ENCODE measurements around the gene CDH13.

CDH13 gene

DNA sequence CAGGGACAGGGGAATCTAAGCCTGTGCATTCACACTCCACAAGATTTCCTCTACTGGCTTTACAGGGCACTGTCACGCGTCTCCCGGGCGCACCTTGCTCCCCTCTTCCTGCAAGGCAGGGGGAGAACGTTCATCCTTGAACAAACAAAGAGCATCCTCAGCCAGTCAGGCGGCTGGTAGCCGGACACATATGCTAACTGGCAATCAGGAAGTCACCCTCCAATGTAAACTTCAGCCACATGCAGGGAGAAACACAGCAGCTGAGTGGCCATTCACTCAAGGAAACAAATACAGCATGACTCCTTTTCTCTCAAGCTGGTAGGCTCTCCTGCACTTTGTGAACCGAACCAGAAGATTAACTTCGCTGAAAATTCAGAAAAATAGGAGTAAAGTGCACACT is 1170.2 kb downstream of the CDH13 start:
- no peak for DNase-seq (ENCODE audit: low read depth, low spot score)

DNA sequence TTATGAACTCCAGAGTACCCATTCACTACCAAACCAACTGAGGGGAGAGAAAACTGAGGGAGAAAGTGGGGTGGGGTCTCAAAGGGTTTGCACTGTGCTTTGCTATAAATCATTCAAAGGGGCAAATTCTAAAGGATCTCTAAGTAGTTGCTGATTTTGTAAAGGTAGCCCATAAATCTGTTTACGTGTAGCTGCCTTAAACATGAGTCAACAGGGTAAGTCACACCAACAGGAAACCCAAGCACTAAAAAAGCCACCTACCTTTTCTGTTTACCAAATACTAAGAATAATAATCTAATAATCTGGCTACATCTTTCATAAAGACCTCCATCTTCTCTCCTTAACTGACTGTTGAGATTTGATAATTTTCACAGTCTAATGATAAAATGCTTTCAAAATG is 1172.6 kb downstream of the CDH13 start:
- no peak for DNase-seq (ENCODE audit: low read depth, low spot score)

DNA sequence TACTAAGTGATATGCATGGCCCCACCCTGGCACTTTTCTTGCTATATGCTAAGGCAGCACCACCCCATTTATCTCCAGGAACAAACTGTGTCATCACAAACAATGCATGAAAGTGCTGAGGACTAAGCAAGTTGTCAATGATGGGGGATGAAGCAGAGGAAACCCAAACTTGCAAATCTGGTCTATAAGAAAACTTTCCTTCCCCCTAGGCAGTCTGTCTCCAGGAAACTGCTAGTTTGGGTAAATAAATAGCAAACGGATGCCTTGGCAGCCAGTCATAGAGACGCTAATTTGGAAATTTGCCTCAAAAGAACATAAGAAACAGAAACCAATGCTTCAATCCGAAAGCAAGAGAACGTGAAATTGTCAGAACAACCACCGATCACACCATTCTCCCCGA is 1175.4 kb downstream of the CDH13 start:
- no peak for DNase-seq (ENCODE audit: low read depth, low spot score)

DNA sequence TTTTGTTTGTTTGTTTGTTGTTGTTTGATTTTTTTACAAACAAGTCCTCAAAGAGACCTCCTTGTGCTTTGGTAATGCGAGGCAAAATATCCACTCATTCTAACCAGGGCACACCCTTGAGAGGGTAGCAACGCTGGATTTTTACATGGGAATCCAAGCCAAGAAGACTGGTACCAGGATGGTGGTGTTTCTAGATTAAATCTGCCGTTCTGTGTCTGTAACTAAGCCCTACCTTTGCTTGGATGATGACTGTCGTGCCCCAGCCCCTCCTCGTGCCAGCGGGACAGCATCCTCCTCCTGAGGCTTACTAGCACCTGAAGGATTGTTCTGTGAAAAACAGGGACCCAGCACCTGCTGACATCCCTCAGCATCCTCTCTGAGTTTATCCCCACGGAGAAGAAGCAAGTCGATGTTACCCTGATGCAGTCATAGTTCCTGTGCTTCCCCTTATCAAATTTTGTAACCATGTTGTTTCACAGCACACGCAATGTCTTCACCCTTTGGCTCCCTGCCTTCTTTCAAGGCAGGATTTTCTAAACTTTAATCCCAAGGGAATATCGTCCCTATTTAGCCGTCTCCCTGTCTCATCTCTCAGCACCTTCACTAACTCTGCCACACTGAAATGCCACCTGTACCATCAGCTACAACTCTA is 1175.9 kb downstream of the CDH13 start:
- DNase-seq (ENCODE audit: low read depth, low spot score), result no peak

DNA sequence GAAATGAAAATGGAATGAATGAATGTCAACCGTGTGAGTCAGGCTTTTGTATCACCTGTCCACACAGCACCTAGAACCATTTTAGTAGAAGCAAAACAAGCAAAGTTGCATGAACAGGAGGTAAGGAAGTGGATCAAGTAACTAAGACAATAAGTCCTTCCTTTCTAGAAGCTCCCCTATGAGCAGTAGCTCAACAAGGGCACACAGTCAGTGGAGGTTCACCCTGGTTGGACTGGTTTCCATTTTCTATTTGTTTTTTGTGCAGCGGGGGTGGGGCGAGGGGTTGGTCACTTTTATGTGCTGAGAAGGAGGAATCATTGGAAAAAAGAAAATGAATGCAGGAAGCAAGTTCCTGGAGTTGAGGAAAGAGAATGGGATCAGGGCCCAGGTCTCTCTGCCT is 1177.0 kb downstream of the CDH13 start:
- DNase-seq (ENCODE audit: low read depth, low spot score), result no peak

DNA sequence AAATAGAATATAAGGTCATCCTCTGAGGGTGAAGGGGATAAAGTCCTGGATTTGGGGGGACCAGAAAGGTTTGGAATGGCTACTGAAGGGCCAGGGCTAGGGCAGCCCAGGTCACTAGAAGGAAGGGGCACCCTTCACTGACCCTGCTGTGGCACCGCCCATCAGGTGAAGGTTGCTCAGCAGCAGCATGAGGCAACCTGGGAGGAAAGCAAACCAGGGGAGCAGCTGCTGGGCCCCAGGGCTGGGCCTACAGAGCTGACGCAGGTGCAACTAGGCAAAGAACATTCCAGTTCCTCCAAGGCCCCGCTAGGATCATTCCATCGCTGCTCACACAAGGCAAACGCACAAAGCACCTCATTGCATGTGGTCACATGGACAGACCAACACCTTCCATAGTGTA is 1177.6 kb downstream of the CDH13 start:
- no peak for DNase-seq (ENCODE audit: low read depth, low spot score)

DNA sequence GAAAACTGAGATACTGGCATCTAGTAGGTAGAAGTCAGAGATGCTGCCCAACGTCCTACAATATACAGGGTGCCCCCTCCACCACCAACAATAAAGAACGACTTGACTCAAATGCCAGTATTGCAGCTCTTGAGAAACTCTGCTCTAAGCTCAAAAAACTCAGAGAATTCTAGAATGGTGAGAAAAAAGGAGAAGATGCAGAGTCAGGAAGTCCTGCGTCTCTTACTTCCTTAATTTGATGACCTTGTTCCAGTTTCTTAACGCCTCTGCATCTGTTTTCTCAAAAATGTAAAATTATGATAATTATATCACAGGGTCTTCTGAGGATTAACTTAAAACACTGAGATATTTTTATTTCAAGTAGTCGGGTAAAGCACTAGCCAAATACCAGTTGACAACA is 1179.3 kb downstream of the CDH13 start:
- DNase-seq (ENCODE audit: low read depth, low spot score), result no peak

DNA sequence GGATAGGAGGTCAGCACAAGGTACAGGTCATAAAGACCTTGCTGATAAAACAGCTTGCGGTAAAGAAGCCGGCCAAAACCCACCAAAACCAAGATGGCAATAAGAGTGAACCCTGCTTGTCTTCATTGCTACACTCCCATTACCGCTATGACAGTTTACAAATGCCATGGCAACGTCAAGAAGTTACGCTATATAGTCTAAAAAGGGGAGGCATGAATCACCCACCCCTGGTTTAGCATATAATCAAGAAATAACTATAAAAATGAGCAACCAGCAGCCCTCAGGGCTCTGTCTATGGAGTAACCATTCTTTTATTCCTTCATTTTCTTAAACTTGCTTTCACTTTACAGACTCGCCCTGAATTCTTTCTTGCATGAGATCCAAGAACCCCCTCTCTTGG is 1180.0 kb downstream of the CDH13 start:
- no peak for DNase-seq (ENCODE audit: low read depth, low spot score)

DNA sequence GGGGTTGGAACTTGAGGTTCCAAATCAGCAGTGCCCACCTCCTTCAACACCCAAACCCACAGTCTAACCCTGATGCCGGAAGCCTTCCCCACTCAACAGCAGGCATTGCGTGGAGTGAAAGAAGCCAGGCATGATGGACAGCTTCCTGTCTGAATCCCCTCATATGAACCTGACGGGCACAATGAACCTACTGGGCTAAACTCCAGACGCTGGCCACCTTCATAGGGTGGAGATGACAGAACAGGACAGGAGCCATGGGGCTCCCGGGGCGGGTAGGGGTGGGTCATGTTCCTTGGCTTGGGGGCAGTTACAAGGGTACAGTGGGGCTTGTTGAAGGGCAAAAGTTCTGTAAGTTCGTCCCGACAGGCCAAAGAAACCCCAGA is 1180.5 kb downstream of the CDH13 start:
- no peak for DNase-seq (ENCODE audit: low read depth, low spot score)

DNA sequence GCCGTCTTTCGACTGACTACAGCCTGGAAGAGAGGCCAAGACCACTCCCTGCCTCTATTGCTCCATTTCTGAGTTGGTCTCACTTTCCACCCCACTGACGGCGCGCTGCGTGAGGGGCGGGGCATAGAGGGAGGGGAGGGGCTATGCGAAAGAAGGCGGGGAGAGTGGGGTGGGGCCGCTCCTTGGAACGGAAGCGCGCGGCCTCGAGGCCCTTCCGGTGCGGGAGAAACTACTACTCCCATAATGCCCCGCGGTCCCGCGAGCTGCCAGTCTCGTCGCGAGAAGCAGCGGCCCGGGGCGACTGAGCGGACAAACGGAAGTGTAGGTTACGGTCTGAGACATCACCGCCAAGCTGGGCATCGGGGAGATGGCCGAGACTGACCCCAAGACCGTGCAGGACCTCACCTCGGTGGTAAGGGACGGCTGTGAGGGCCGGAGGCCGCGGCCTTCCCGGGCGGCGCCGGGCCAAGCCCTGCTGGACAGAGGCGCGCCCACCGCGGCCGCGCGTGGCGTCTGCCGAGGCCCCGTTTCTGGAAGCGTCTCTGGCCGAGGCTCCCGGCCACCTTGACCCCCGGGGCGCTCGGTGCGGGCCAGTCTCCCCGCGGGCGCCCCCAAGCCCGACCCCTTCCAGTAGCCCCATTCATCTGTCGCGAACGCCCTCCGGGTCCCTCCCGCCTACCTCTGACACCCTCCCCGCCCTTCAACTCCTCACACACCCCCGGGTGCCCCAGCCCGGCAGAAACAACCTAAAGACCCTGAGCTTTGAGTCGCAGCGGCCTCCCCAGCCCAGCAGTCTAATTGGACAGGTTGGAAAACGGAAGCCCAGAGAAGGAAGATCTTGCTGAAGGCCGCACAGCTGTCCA is 1181.2 kb downstream of the CDH13 start, which contains the start of gene HSBP1:
Gene HSBP1, plus strand, starts transcription at position 269 of the 863 bp plus-strand sequence. Its CDS starts 99 bp downstream, at position 368.
- peak; percentile 87 for DNase-seq (ENCODE audit: low read depth, low spot score)

DNA sequence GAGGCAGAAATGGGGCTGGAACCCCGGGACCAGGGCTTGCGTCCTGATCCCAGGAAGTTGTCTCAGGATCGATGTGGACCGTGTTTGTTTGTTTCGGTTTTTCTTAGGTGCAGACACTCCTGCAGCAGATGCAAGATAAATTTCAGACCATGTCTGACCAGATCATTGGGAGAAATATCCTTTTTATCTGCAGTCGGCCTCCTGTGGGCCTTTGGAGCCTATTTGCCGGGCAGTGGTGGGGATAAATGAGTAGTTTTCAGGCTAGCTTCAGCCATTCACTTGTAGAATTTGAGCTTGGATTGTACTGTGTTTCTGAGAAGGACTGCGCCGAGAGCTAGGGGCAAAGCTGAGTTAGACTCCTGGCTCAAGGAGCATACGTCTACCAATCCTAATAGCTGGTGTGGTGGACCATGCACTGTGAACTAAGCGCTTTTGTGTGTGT is 1181.8 kb downstream of the CDH13 start:
- DNase-seq (ENCODE audit: low read depth, low spot score), result no peak

DNA sequence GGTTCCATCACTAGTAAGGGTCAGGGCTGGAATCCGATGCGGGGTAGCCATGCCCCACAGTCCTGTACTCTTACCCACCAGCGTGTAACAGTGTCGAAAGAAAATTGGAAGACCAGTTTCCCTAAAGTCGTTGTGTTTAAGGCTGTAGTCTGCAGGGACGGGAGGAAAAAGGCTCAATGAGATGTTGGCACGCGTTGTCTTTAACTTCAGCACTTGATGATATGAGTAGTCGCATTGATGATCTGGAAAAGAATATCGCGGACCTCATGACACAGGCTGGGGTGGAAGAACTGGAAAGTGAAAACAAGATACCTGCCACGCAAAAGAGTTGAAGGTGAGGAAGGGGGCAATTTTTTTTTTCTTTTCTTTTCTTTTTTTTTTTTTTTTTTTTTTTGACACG is 1182.3 kb downstream of the CDH13 start:
- DNase-seq (ENCODE audit: low read depth, low spot score), result no peak

DNA sequence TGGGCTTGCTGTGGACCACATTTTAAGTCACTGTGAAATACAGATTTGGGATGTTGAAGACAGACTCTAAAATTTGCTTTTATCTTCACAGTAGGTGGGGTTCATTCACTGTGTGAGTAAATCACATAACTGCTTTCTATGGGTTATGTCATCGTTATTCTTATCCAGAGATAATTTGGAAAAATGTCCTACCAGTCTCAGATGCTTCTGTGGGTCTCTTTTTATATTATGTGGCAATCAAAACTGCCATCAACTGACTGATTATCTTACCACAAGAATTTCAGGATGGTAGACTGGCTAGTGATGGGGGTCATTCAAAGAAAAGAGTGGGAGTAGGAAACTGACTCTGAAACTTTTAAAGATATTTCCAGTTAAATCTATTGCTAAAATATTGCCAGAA is 1184.1 kb downstream of the CDH13 start:
- no peak for DNase-seq (ENCODE audit: low read depth, low spot score)

DNA sequence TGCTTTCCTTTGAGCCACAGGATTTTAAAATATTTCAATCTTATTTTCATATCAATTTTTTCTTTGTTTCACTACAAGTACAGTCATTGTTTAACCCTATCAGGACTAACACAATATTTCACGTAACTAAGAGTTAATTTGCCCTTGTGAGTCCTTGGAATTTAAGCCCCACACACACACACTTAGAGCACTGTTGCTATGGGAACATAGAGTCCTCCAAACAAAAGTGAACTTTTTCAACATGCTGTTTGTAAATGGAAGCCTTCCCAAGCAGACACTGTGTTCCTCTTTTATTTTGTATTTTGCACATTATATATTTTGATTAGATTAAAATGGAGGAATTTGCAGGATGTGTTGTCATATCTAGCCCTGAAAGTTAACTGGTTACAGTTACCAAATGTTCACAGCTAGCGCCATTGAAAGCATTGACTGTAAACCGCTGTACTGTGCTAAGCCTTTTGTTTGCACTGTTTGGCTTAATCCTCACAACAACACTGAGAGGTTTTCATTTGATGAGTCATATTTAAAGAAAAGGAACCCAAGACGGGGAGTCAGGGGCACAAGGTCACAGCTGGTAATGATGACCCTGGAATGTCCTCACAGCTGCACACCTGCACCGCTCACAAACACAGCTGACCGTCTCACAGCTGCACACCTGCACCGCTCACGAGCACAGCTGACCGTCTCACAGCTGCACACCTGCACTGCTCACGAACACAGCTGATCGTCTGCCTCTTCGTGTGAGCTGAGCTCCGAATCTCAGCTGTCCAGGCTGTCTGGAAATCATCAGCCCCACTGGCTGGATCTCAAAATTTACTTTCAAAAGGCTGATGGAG is 1187.3 kb downstream of the CDH13 start:
- DNase-seq (ENCODE audit: low read depth, low spot score), result no peak

DNA sequence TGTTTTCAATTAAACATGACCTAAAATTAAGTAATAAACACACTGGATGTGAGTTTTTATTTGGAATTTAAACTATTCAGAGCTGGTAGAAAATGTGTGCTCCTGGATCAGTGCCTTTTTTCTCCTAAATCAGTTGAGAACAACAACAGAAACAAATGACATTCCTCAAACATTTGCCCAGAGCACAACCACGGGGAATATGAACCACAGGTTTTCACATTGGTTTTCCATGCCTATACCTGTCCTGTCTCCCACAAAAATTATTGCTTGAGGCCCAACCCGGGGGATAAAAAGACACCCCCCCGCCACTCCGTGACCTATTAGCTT is 1187.9 kb downstream of the CDH13 start:
- no peak for DNase-seq (ENCODE audit: low read depth, low spot score)

DNA sequence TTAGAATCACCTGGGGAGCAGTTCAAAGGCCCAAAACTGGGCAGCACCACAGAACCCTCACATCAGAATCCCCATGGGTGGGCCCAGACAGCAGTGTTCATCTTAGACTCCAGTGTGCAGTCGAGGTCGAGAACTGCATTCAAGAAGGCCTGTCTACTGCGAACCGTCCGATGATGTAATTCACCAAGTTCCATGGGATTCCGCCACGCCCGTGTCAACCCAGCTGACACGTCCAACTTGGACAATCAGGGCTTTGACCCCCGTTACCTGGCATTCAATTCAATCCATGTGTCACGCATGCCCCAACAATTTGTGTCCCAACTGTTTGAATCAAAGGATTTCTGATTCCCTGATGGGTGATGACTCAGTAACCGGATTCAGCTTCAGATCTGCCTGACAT is 1190.3 kb downstream of the CDH13 start:
- DNase-seq (ENCODE audit: low read depth, low spot score), result no peak

DNA sequence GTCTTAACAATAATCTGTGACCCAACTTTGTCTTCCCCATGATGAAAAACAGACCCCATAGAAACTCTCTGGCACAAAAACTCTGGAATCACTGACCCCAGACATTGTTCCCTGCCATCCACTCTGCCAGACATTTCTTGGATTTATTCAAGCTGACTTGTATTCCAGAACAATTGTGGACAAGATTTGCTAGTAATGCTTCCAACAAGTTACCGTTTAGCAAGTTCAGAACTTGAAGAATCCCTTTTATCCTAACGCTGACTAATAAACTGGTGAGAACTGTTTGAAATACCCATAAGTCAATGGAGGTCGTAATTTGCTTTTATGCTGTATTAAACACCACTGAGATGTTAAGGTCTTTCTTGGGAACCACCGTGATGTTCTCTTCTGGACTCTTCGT is 1191.5 kb downstream of the CDH13 start:
- DNase-seq (ENCODE audit: low read depth, low spot score), result no peak

DNA sequence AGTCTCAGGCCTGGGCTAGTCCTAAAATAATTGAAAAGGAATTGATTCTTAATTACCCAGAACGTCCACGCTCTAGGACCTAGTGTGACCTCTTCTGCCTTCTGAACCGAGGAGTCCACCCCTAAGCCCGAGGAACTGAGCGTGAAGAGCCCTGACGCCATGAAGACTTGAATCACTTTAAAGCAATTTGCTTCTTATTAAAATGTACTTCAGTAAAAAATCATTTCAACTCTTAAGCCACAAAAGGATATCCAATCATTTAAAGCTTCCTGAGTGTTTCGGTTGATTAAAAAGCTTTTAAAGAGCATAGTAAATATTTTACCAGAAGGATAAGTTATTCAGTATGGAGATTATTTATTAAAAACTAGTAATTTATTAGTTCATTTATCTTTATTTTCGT is 1192.6 kb downstream of the CDH13 start:
- DNase-seq (ENCODE audit: low read depth, low spot score), result no peak

DNA sequence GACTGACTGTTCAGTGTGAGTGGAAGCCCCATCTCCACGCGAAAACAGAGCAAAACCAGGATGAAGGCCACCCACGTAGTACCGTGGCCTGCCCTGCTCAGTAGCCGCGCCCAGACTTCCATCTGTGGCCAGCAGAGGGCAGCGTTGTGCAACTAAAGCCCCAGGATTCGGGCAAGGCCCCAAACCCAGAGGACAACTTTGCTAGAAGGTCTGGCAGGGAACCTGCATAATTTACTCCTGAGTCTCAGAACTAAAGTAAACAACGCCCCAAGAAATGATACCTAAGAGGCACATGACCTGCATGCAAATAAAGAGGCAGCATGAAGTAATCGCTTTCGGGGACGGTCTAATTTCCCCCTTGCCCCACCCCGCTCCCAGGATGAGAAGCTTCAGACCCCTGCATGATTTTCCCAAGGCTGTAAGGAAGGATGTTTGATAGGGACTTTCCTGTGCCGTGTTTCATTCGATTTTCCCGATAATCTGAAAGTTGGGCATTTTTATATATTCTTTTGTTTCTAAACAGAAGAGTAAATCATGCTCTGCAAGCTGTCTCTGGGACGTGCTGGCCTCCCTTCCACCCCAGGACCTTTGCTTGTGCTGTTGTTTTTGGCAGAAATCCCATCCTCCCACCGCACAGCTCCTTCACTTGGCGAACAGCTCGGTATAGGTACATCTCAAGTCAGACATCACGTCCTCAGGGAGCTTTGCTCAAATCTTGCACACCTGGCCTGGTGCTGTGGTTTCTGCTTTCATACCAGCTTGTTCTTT is 1199.6 kb downstream of the CDH13 start:
- peak; percentile 44 for DNase-seq (ENCODE audit: low read depth, low spot score)

DNA sequence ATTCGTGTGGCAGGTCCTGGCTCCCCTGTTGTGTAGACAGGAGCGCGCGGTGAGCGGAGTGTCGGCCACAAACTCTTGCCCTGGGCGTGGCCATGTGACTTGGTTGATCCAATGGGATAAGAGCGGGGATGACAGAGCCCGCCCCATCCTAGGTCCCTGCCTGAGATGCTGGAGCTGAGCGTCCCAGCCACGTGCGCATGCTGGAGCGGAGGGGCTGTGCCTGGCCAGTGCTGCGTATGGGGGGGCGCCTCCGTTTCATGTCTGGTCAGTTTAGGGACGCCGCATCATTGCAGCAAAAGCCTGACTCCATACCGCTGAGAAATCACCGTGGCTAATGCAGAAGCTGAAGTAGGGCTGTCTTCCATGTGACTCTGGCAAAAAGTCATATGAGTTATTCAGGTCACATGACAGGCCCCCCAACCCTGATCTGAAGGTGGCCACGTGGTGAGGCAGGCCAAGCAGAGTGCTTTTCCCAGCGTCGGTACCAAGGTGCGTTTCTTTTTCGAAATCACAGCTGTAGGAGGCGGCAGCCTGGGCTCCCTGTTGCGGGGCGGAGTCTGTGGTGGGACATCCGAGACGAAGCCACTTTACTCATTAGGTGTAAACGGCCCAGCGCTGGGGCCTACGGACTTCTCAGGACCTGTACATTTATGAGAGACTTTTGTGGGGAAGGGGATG is 1203.5 kb downstream of the CDH13 start:
- no peak for DNase-seq (ENCODE audit: low read depth, low spot score)
